Tibial nerve (tissue), 4 donors: ENCODE results near the gene MSANTD1. TPM values are rescaled to one million over a fixed set of nuclear protein-coding genes. Genes with fewer than 3 reads are reported as not detected.

Experiments used
- DNase-seq, 2 donors: peaks; one replicate each; pipeline ENCODE4 v3.0.0-alpha.2; 2019; ENCODE audit warnings: low spot score in 2 of 2
- H3K27ac ChIP-seq, 4 donors: fragments of 200-600 bp; sonication (generic) in 3 of 4; one replicate each; pipeline ENCODE4 v1.5.1; 2017 to 2019; ENCODE audit warnings: mild to moderate bottlenecking in 1 of 4
- H3K27me3 ChIP-seq, 2 donors: fragments of 200-600 bp; sonication (generic) in 1 of 2; one replicate each; pipeline versions ENCODE4 v1.5.1 to v1.6.0; 2017 to 2019
- H3K36me3 ChIP-seq, 3 donors: fragments of 200-600 bp; sonication (generic); one replicate each; pipeline ENCODE4 v1.5.1; 2018 to 2019
- H3K4me1 ChIP-seq, 4 donors: fragments of 200-600 bp; sonication (generic) in 3 of 4; one replicate each; pipeline ENCODE4 v1.5.1; 2017 to 2019
- H3K4me3 ChIP-seq, 4 donors: fragments of 200-600 bp; sonication (generic) in 3 of 4; one replicate each; pipeline ENCODE4 v1.5.1; 2017 to 2019; ENCODE audit warnings: mild to moderate bottlenecking in 1 of 4, moderate library complexity in 1 of 4
- H3K9me3 ChIP-seq, 4 donors: fragments of 200-600 bp; sonication (generic) in 3 of 4; one replicate each; pipeline ENCODE4 v1.5.1; 2017 to 2019
- EP300 ChIP-seq, 2 donors: sonication (generic); formaldehyde crosslinking; IDR thresholded peaks; one replicate each; pipeline ENCODE4 v1.6.1; 2017; ENCODE audit warnings: antibody characterized with exemption in 2 of 2, mild to moderate bottlenecking in 1 of 2
- POLR2A ChIP-seq, 2 donors: fragments of 450-650 bp; IDR thresholded peaks; one replicate each; pipeline ENCODE4 v1.6.1; 2017; ENCODE audit warnings: antibody characterized with exemption in 2 of 2, mild to moderate bottlenecking in 2 of 2, moderate library complexity in 2 of 2
- WGBS, 2 donors: methylation state at CpG; one replicate each; pipeline ENCODE4 v1.1.5; 2018; 5-methylcytosine and 5-hydroxymethylcytosine counted together
- total RNA-seq, 4 donors: library from RNA; depleted of rRNA; stranded (reverse); fragments of >200 nt; gene quantifications; one replicate each; pipeline ENCODE4 v1.1.0, GENCODE V29; 2016
- TF ChIP-seq, protein P1 (sequence below), 5 experiments: fragments of 200-600 bp in 3 of 5; fragments of 450-650 bp in 2 of 5; sonication (generic) in 3 of 5; IDR thresholded peaks; one replicate each; pipeline ENCODE4 v1.5.1; 2016 to 2019; ENCODE audit warnings: antibody characterized with exemption in 5 of 5, mild to moderate bottlenecking in 3 of 5, moderate library complexity in 2 of 5

MSANTD1 gene
- total RNA-seq, 4 donors from 2014 or later = 1.2 to 2.0 (median 1.4) TPM

DNA sequence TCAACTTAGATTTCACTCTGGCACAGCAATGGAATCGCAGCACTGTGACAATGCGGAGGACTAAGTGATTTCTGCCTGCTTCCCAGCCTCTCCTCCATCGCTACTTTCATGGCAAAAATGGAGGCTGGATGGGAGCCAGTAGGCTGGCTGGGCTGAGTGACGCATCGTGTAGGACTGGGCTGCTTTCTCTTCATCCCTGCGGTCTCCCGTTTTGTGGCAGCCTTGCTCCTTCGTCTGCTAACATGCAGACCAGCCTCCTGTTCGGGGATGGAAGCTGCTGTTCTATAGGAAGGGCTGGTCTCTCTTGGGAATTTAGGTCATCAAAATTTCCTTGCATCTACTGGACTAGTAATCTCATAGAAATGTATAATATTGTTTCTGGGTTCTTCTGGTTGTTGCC lies 28.0 kb downstream of the MSANTD1 start:
- no peak overlapping the region for H3K4me3 ChIP-seq
- 63 to 85% methylated on average over 9 of the region's 9 CpGs for WGBS, 2 donors
- no peak for DNase-seq
- H3K36me3 ChIP-seq = no peaks in the 10 kb centered on the region
- H3K27me3 ChIP-seq = no peaks in the 10 kb centered on the region
- peaks cover 0 to 18% (median 0%) of the 10 kb centered on the region in 4 donors for H3K9me3 ChIP-seq
- TF ChIP-seq POLR2A (IDR thresholded peaks at IDR 0.05) = no peak
- no peak for TF ChIP-seq EP300 (IDR thresholded peaks at IDR 0.05)
- TF ChIP-seq, protein P1, sequence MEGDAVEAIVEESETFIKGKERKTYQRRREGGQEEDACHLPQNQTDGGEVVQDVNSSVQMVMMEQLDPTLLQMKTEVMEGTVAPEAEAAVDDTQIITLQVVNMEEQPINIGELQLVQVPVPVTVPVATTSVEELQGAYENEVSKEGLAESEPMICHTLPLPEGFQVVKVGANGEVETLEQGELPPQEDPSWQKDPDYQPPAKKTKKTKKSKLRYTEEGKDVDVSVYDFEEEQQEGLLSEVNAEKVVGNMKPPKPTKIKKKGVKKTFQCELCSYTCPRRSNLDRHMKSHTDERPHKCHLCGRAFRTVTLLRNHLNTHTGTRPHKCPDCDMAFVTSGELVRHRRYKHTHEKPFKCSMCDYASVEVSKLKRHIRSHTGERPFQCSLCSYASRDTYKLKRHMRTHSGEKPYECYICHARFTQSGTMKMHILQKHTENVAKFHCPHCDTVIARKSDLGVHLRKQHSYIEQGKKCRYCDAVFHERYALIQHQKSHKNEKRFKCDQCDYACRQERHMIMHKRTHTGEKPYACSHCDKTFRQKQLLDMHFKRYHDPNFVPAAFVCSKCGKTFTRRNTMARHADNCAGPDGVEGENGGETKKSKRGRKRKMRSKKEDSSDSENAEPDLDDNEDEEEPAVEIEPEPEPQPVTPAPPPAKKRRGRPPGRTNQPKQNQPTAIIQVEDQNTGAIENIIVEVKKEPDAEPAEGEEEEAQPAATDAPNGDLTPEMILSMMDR (IDR thresholded peaks at IDR 0.05) = no peak
- H3K4me1 ChIP-seq = no peaks in the 10 kb centered on the region
- no peak overlapping the region for H3K27ac ChIP-seq

DNA sequence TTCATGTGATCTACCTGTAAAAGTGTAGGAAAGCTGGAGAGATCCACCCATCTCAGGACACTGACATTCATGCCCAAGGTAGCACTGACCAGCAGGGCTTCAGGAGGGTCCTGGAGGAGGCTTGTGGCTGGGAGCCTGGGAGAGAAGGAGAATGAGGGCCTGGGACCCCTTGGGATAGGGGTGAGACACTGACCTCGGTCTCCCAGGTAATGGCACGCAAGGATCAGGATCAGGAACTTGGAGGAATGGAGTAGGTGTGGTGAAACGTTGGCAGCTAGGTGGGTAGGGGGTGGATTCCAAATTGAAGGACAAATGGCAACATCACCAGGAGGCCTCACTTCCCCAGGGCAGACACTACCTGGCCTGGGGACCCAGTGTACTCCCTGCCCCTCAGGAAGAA lies 31.5 kb downstream of the MSANTD1 start:
- Histone ChIP-seq H3K9me3 (peaks cover 0 to 10% (median 0%) of the 10 kb centered on the region in 4 donors), H3K4me1 (no peaks in the 10 kb centered on the region), H3K36me3 (no peaks in the 10 kb centered on the region), H3K4me3 (no peak overlapping the region), H3K27ac (no peak overlapping the region), H3K27me3 (peaks cover 0 to 9% of the 10 kb centered on the region in 2 donors)
- WGBS, 2 donors = 77 to 83% methylated on average over 3 of the region's 3 CpGs
- DNase-seq = no peak
- TF ChIP-seq EP300 (IDR thresholded peaks at IDR 0.05) (no peak), POLR2A (IDR thresholded peaks at IDR 0.05) (no peak)
- TF ChIP-seq, protein P1 (IDR thresholded peaks at IDR 0.05) = no peak

DNA sequence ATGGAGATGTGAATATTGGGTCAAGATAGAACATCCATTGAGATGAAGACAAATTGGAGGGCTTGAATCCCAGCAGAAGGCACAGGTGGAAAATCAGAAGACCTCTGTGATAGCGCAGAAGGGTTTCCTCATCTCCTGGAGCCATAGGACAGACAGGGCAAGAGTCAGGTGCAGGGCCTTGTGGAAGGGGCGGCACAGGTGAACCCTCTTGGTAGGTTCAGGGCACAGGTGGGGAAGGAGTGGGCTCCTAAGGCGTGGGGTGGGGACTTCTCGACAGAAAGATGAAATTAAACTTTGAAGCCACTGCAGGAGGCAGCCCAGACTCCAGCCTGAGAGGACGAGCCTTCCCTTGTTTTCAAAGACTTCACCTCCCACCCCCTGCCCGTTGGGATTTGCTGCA lies 34.5 kb downstream of the MSANTD1 start:
- Histone ChIP-seq H3K4me3 (no peak overlapping the region), H3K9me3 (peaks cover 0 to 10% (median 0%) of the 10 kb centered on the region in 4 donors), H3K27ac (no peak overlapping the region), H3K27me3 (peaks cover 0 to 38% of the 10 kb centered on the region in 2 donors), H3K4me1 (peaks cover 0 to 9% (median 2%) of the 10 kb centered on the region in 4 donors), H3K36me3 (no peaks in the 10 kb centered on the region)
- no peak for TF ChIP-seq POLR2A (IDR thresholded peaks at IDR 0.05)
- TF ChIP-seq, protein P1 (IDR thresholded peaks at IDR 0.05) = no peak
- no peak for TF ChIP-seq EP300 (IDR thresholded peaks at IDR 0.05)
- WGBS, 2 donors = 63 to 74% methylated on average over 6 of the region's 6 CpGs
- DNase-seq = no peak

DNA sequence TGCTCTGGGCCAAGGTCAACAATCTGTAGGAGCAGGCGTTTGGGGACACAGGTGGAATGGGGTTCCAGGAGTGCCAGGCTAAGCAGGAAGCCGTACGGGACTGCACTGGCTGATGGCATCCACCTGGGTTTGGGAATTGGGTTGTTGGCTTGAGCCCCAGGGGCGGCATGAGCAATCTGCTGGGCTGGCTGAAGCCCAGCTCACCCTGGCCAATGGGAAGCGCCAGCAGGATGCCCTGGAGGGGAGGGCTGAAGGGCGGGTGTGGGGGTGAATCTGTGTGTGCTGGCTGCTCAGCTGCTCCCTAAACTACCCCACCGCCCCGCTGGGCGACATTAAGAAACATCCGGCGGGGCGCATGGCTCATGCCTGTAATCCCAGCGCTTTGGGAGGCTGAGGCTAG lies 35.0 kb downstream of the MSANTD1 start:
- H3K36me3 ChIP-seq = no peaks in the 10 kb centered on the region
- DNase-seq = no peak
- no peak overlapping the region for H3K4me3 ChIP-seq
- TF ChIP-seq POLR2A (IDR thresholded peaks at IDR 0.05) = no peak
- TF ChIP-seq, protein P1 (IDR thresholded peaks at IDR 0.05) = no peak
- TF ChIP-seq EP300 (IDR thresholded peaks at IDR 0.05) = no peak
- 68 to 70% methylated on average over 13 of the region's 13 CpGs for WGBS, 2 donors
- peaks cover 0 to 10% (median 0%) of the 10 kb centered on the region in 4 donors for H3K9me3 ChIP-seq
- H3K27ac ChIP-seq = no peak overlapping the region
- H3K4me1 ChIP-seq = peaks cover 0 to 9% (median 2%) of the 10 kb centered on the region in 4 donors
- H3K27me3 ChIP-seq = peaks cover 0 to 40% of the 10 kb centered on the region in 2 donors

DNA sequence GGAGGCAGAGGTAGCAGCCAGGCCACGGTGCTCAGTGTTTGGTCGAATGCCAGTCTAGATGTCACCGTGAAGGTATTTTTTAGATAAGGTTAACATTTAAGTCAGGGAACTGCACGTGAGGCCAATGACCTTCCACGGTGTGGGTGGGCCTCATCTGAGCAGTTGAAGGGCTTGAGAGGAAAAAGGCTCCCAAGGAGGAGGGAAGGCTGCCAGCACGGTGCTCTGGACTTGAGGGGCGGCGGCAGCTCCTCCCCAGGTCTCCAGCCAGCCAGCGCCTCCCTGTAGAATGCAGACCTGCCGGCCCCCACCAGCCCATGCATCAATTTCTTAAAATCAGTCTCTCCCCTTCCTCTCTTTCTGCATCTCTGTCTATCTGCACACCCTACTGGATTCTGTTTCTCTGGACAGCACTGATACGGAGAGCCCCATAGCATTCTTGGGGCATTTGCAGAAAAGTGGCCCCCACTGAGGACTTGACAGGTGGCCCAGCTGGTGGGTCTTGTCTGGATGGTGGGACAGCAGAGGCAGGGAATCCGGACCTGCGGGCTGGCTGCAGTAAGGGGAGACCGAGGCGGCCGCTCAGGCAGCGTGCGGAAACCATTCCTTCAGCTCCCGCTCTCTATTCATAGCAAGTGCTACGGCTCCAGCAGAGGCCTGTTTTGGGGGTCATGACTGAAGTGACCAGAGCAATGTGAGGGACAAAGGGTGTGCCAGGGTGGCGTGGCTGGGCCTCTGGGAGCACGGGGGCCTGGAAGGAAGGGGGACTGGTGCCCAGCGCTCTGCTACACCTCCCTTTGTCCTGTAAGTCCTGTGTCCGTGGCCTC lies 36.0 kb downstream of the MSANTD1 start:
- Histone ChIP-seq H3K36me3 (no peaks in the 10 kb centered on the region), H3K9me3 (peaks cover 0 to 10% (median 0%) of the 10 kb centered on the region in 4 donors), H3K27me3 (peaks cover 0 to 40% of the 10 kb centered on the region in 2 donors), H3K4me1 (peaks cover 0 to 9% (median 2%) of the 10 kb centered on the region in 4 donors), H3K4me3 (no peak overlapping the region), H3K27ac (no peak overlapping the region)
- WGBS, 2 donors = 81 to 84% methylated on average over 21 to 24 of the region's 24 CpGs
- TF ChIP-seq POLR2A (IDR thresholded peaks at IDR 0.05) = no peak
- TF ChIP-seq EP300 (IDR thresholded peaks at IDR 0.05) = no peak
- TF ChIP-seq, protein P1 (IDR thresholded peaks at IDR 0.05) = no peak
- DNase-seq = no peak
